DMS53 (cell line): ENCODE results near the gene RALY.
A peak's percentile ranks its signal among the peaks of the same experiment; 100 is the strongest.
"Not testable (repeated sequence)": the region's sequence is repeated elsewhere in the genome, so short reads cannot be mapped to it uniquely, and the experiment has no call there.

Experiments used
- DNase-seq: peaks from one replicate; lab custom pipeline; 2025; lab: John Stamatoyannopoulos, UW

Gene RALY

DNA sequence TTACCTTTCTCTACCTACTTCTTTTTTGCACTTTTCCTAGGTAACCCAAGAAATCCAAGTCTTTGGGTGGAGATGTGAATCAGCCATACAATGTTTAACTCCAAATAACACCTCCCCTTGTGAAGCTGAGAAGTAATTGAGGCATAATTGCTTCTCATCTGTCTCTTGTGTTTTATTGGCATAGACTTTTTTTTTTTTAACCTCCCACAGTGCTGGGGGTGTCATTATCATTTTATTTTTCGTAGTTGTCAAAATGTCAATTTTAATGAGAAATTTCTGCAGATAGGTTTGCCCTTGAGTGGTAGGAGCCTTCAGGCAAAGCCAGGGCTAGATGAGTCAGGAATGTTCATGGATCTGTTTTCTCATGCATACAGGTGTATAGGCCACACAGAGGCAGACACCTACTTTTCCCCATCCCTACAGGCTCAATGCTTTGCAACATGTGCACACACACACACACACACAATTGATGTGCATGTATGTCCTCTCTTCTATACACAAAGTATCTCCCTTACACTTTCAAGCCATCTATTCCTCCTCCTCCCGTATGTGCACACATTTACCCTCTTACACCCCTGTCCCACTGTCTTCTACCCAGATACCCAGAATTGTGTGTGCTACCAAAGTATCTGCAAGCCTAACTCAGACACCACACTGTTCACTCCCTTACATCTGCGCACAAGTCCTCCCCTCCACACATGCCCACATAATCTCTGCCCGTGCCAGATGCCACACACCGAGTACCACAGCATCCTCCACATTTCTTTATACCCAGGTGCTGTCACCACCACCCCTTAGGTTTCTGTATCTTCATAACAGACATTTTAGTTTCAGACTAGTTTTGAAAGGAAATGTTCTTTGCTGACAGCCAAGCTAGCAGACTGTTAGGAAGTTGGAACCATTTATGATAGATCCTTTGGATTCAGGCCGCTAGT lies 22.0 kb downstream of the RALY start:
- no peak for DNase-seq

GRCh38 chr20:34016736-34017135 lies 23.0 kb downstream of the RALY start:
- DNase-seq, result no peak

DNA sequence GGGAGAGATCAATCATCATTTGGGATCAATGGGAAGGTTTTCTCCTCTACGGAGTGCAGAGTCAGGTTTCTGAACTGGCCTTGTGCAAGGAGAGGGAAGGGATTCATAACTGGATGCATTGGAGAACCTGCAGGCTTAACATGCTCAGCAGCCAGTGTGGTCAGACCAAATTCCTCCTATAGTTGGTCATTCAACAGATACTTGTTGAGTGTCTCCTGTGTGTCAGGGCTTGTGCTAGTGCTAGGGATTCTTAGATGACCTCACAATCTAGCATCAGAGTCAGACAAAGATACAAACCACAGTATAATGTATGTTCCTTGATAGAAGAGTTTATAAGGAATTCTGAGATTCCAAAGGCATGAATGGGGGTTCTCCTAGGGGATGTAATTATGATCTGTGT lies 23.9 kb downstream of the RALY start:
- DNase-seq, result no peak

- no peak for DNase-seq
These were observed 24.5 kb downstream of the RALY start for GRCh38 chr20:34018166-34018565.

DNA sequence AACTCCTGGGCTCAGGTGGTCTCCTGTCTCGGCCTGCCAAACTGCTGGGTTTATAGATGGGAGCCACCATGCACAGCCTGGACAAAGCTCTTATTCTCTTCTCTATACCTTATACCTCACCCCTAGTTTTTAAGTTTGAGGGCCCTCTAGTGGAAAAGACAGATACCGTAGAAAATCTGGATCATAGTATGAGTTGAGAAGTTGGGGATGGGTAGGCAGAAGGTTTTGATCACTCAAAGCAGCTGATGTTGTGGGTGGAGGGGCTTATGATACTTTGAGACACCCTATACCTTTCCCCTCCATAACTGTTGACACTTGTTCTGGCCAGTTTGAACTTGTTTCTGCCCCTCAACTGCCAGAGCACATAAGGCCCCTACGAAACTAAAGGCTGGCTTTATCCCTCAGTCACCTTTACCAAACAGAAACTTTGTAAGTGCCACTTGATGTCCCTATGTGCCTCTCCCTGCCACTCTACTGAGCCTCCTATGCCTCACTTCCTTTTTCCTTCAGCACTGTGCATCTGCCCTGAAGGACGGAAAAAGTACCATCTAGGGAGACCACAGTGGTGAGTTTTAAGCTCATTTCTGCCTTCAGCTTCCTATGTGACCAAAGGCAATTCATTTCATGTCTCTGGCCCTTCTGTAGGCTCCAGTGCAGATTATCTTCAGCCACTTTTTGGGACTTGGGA lies 28.6 kb downstream of the RALY start:
- peak; percentile 69 for DNase-seq

DNA sequence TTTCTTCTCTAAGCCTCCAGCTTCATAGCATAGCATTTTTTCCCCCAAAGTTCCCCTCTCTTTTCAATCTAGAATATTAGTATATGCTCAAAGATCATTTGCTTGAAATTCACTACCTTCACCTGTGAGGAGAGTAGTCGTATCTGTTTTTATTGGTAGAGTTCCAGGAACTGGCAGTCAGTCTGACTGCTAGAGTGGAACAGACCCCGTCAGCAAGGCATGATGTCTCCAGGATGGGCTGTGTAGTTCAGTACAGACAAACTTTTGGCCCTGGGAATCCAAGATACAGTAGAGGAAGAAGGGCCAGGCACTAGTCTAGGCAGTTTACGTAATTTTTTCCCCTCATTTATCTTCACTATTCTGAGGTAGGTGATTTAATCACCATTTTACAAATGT lies 29.1 kb downstream of the RALY start:
- no peak for DNase-seq

DNA sequence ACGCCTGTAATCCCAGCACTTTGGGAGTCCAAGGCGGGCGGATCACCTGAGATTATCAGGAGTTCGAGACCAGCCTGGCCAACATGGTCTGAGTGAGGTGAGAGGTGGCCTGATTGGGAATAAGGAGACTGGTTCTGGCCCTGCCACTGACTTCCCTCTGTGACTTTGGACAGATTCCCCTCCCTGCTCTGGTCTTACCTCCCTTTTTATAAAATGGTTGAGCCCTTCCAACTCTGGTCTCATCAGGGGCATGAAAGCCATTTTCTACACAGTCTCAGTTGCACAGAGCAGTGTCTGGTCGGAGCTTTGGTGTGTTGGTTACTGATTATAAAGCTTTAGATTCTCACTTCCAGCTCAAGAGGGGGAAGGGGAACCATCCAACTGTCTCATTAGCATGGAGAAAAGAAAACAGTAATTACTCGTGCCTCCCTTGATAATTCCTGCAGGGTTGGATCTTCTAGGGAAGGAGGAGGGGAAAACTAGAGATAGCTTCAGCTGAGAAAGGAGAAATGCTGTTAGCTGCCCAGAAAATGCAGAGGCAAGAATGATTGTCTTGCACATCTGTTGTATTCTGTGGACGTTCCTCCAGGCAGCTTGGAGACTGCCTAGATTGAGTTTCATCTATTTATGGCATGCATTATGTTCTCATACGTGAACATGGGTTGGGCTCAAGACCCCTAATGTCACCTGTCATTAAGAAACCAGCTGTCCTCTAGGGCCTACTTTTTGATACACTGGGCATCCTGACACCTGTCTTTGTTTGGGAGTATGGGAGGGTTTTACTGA lies 30.4 kb downstream of the RALY start:
- no peak for DNase-seq

- DNase-seq, result no peak
These were observed 31.1 kb downstream of the RALY start for GRCh38 chr20:34024723-34025351.

DNA sequence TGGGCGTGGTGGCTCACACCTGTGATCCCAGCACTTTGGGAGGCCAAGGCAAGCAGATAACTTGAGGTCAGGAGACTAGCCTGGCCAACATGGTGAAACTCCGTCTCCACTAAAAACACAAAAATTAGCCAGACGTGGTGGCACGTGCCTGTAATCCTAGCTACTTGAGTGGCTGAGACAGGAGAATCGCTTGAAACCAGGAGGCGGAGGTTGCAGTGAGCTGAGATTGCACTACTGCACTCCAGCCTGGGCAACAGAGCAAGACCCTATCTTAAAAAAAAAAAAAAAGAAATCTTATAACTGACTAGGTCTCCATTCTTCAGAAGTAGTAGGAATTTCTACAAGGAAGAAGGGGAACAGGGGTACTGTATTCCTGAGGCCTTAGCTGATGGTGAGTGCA lies 34.3 kb downstream of the RALY start:
- DNase-seq, result not testable (repeated sequence)

- no peak for DNase-seq
These were observed 35.7 kb downstream of the RALY start for GRCh38 chr20:34029415-34029814.

GRCh38 chr20:34030456-34030855 lies 36.7 kb downstream of the RALY start:
- no peak for DNase-seq

- DNase-seq, result no peak
These were observed 40.2 kb downstream of the RALY start for GRCh38 chr20:34033903-34034302.

DNA sequence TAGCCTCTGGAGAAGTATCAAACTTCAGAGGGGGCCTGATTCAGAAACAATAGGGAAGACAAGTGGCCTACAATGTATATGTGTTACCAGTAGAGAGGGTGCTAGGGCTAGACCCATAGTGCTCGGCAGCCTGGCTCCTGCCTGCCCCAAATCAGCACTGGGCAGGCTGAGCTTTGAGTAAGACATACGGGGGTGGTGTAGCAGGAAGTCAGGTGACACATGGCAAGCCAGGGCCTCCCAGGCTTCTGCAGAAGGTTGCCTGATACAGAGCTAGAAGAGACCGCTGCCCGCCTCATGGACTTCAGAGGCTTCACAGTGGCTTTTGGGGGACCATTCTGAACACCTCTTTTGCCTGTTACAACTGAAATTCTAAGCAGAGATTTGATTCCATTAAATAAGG lies 43.4 kb downstream of the RALY start:
- DNase-seq, result no peak

DNA sequence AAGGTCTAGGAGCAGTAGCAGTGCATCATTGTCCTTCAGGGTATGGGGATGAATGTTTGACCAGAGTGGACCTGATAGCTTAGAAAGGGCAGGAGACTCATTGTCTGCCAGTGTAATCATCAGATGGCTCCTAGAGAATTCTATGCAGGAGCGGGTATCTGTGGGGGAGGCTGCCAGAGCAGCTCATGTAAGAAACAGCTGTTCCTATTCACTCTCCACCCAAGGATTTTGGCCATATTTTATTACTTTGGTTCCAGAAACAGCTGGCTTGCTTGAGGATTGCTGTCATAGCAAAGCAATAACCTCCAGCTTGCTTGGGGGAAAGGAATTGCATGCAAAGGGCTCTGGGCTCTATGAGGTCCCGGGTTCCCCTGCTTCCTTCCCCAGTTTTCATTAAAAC lies 44.1 kb downstream of the RALY start:
- DNase-seq, result no peak

- DNase-seq, result peak; percentile 12
These were observed 46.7 kb downstream of the RALY start for GRCh38 chr20:34040300-34040995.

DNA sequence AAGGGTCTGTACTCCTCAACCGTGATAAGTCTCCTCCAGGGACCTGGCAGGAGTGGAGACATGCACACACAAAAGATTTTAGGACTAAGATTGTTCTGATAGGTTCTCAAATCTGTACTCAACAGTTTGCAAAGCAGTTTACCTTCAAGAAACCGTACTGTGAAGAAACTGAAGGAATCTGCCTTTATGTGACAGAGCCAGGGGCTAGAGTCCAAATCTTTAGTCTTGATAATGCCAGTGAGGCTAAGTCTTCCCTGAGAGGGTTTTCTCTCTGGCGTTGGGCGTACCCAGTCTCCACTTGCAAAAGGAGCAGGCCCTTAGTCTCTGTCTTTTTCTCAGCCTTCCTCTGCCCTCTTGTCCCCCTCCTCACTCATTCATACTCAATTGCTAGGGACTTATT lies 47.5 kb downstream of the RALY start:
- DNase-seq, result no peak

DNA sequence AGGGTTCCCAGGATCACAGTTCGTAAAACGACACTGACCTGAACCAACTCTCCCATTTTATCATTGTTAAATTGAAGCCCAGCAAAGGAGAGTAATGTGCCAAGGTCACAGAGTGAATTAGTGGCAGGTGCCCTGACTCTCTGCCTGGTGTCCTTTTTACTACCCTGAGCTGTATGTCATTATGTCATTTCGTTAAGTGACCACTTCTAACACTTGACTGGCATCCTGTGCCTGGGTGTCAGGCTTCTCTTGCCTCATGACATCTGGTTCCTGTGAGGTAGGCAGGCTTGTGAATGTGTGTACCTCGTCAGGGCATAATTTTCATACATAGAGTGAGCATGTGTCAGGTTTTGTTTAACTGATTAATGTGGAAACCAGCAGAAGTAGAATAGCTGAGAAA lies 48.6 kb downstream of the RALY start:
- peak; percentile 94 for DNase-seq

DNA sequence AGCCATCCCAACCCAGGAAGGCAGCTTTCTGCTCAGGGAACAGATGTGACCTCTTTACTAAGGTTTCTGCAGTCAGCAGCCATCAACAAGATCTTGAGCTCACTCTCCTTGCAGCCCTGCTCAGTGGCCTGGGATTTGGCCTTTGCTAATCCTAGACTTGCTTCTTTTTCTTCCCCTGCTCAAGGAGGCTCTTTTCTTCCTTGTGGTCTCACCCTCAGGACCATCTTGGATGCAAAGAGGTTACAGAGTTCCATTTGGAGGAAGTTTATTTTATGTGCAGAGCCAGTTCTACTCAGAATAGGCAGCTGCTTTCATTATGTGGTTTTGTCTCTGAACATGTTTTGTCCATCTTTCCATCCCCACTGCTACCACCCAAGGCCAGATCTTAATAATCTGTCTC lies 49.3 kb downstream of the RALY start:
- DNase-seq, result no peak

- DNase-seq, result peak; percentile 14
These were observed 51.6 kb downstream of the RALY start for GRCh38 chr20:34045294-34045693.

GRCh38 chr20:34045930-34046725 lies 52.4 kb downstream of the RALY start:
- no peak for DNase-seq
